GM18520 (cell line): ENCODE data around the gene DAAM2.

Experiments used
- ATAC-seq: cut with Tn5 transposase; IDR thresholded peaks from one replicate; pipeline ENCODE4 v1.9.1; 2021; ENCODE audit not compliant: unreplicated experiment

Gene DAAM2

GRCh38 chr6:39816747-39817146 is 24.6 kb downstream of the DAAM2 start:
- ATAC-seq: no peak

- ATAC-seq: no peak
Observed at GRCh38 chr6:39818695-39819094, 26.5 kb downstream of the DAAM2 start.

DNA sequence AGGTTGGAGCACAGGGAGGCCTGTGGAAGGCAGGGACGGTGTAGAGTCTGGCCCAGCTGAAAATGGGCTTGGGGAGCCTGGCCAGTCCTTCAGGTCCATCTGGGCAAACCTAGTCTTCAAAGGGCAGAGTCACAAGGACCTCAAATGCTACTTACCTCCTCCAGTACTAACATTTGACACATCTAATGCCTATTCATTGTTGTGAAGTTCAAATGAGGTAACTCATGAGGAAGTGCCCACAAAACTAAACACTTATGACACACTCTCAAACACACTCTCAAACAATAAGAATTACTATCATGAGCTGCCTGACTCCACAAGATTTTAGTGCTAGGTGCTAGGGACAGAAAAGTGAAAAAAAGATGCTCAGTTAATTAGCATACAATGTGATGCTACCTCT is 27.1 kb downstream of the DAAM2 start:
- no peak for ATAC-seq

DNA sequence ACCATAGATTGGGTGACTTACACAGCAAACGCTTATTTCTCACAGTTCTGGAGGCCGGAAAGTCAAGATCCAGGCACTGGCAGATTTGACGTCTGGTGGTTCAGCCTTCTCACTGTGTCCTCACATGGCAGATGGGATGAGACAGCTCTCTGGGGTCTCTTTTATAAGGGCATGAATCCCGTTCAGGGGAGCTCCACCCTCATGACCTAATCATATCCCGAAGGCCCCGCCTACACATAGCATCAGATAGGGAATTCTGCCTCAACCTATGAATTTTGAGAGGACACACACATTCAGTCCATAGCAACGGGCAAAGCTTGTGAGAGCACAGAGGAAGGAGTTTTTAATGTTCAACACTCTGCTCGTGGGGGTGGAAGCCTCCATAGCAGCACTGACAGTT is 27.5 kb downstream of the DAAM2 start:
- no peak for ATAC-seq

GRCh38 chr6:39820553-39820952 is 28.4 kb downstream of the DAAM2 start:
- ATAC-seq: no peak

DNA sequence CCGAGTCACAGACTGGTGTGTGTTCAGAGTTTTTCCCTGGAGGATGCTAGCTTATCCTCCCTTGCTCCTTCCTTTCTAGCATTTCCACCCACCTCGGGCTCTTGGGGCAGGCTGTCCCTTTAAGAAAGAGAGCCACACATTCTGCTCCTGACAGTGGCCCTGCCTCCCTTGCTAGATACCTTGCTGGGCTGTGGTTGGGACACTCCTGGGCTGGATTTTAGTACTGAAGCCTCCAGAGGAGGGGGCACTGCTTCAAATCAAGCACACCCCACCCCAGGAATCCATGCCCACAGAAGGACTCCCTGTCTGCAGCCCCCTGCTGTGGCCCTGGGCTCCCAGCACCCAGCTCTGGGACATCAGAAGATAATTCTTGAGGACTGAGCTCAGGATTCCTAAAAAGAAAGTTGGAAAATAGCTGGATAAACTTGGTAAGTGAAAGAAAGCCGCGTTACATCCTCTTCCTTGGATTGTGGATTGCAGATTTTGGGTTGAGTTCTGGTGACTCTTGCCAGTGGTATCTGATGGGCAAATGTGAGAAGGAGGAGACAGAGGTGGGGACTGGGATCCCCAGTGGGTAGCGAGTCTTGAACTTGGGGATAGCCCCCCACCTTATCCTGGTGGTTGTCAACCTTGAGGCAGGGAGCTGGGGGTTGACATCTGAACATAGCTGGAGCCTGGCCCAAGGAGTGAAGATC is 29.0 kb downstream of the DAAM2 start:
- ATAC-seq: no peak

GRCh38 chr6:39821742-39822532 is 29.8 kb downstream of the DAAM2 start:
- no peak for ATAC-seq

- ATAC-seq: no peak
Observed at GRCh38 chr6:39822846-39823815, 31.0 kb downstream of the DAAM2 start.

DNA sequence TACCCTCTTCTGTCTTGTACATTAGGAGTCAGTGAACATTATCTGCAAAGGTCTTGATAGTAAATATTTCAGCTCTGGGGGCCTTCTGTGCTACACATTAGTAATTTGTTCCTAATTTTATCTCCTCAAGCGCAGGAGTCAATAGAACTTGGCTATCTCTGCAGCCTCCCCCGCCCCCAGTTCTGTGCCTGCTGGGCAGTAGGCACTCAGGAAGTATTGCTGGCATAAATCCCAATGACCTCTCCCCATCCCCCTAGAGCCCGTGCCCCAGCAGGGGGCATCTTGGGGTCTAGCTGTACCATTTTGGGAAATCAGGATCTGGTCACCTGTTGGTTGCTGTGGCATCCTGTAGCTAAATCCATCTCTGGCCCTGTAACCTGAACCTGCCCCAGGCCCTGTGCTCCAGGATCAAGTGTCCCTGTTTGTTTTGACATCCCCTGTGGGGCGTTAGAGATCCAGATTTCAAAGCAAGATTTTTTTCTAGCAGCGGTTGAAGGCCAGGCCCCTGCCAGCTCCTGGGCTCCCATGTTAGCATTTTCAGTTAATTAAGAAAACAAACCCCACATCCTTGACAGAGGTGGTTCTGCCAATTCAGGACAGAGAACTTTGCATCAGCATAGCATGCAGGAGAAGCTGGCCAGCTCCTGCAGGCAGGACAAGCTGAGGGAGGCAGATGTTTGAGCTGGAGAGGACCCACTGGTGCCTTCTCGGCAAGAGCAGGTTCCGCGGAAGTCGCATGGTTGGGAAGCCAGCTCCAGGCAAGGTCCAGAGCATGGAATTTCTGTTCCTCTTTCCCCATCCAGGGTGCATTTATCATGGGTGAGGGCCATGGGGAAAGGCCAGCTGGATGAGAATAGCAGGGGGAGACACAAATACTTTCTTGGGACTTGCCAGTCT is 32.1 kb downstream of the DAAM2 start:
- no peak for ATAC-seq

- ATAC-seq: no peak
Observed at GRCh38 chr6:39829331-39829730, 37.2 kb downstream of the DAAM2 start.

DNA sequence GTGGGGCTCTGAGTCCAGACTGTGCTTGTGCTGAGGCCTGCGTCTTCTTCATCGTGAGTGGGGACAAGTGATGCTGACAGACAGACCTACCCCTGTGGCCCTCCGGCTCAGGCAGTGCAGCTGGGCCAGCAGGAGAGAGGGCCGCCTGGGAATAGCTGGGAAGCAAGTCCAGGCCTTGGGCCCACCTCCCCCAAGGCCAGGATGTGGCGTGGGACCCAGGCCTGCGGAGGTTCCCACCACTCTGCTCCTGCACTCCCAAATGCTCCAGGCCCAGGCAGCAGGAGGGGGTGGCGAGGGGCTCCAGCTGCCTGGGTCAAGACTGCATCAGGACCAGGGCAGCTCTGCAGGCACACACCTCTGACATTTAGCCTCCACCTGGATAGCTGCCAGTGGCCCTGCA is 38.3 kb downstream of the DAAM2 start:
- no peak for ATAC-seq

DNA sequence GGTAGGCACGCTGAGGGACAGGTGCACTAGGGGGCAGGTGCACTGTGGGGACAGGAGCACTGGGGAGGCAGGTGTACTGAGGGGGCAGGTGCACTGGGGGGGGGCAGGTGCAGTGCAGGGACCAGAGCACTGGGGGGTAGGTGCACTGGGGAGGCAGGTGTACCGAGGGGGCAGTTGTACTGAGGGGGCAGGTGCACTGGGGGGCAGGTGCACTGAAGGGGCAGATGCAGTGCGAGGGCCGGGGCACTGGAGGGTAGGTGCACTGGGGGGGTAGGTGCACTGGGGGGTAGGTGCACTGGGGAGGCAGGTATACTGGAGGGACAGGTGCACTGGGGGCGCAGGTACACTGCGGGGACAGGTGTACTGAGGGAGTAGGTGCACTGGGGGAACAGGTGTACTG is 39.5 kb downstream of the DAAM2 start:
- no peak for ATAC-seq

GRCh38 chr6:39834278-39834677 is 42.1 kb downstream of the DAAM2 start:
- no peak for ATAC-seq

GRCh38 chr6:39834866-39835265 is 42.7 kb downstream of the DAAM2 start:
- no peak for ATAC-seq

DNA sequence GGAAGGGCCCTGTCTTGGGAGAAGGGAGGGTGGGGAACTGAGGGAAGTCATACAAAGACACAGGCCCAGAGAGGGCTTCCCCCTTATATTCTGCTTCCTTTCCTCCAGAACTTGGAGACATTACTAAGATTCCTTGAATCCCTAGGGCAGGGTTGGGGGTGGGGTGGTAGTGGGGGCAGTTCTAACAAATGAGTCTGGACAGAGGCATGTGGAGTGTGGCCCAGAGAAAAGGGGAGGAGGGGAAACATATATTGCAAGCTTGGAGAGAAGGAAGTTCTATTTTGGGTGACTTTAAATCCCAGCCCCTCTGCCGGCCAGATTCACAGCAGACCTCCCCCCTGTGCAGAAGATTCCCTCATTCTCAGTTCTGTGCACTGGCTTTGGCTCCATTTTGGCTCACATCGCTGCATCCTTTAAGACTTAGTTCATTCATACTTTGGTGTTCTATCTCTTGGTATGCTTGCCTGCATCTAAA is 43.7 kb downstream of the DAAM2 start:
- no peak for ATAC-seq

DNA sequence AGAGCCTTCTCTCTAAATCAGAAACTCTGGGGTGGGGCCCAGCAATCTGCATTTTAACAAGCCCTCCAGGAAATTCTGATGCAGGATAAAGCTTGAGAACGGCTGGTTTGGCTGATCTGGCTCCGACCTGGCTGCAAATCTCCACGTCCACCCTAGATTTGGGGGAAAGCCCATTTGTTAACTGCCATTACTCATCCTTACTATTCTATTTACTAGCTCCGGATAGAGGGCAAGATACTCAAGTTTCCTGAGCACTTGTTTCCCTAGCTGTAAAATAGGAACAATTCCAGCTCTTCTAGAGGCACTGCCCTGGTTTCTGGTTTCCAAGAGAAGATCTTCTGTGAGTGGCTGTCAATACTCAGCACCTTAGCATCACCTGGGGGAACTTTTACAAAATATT is 44.4 kb downstream of the DAAM2 start:
- ATAC-seq: no peak

DNA sequence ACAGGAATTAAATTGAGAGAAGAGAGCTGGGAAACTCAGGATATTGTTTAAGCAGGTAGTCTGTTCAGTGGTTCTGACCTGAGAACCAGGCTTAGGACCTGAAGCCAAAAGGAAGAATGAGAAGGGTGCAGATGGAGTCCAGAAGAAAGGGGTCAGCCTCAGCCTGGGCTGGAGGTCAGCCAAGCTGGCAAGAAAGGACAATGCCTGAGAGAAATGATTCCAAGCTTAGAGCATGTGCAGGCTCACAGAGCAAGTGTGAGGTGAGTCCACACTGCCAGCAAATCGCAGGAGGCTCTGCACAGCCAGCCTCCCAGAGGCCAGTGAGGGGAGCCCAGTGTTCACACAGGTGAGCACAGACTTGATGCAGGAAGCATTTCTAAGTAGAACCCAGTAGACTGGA is 47.3 kb downstream of the DAAM2 start:
- no peak for ATAC-seq

GRCh38 chr6:39840781-39841180 is 48.6 kb downstream of the DAAM2 start:
- ATAC-seq: no peak

- no peak for ATAC-seq
Observed at GRCh38 chr6:39841291-39841690, 49.1 kb downstream of the DAAM2 start.

- no peak for ATAC-seq
Observed at GRCh38 chr6:39841923-39842322, 49.7 kb downstream of the DAAM2 start.
